H54 (cell line): ENCODE measurements around the gene KIAA1191.
"Not testable (repeated sequence)": the region's sequence is repeated elsewhere in the genome, so short reads cannot be mapped to it uniquely, and the experiment has no call there.

ENCODE experiments used
- DNase-seq: peaks from one replicate; pipeline ENCODE4 v3.0.0; 2011; ENCODE audit warnings: low spot score, mixed read lengths; ENCODE audit not compliant: insufficient read length
- FAIRE-seq: peaks from 3 replicates; lab custom pipeline; 2011; peaks lifted over from hg19 to GRCh38; lab: Jason Lieb, UNC
- POLR2A ChIP-seq: IDR thresholded peaks from 2 replicates; pipeline ENCODE4 v1.6.1; 2011; ENCODE audit warnings: low read depth, mild to moderate bottlenecking, low read length

KIAA1191 gene, protein sequence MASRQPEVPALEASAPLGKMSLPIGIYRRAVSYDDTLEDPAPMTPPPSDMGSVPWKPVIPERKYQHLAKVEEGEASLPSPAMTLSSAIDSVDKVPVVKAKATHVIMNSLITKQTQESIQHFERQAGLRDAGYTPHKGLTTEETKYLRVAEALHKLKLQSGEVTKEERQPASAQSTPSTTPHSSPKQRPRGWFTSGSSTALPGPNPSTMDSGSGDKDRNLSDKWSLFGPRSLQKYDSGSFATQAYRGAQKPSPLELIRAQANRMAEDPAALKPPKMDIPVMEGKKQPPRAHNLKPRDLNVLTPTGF

DNA sequence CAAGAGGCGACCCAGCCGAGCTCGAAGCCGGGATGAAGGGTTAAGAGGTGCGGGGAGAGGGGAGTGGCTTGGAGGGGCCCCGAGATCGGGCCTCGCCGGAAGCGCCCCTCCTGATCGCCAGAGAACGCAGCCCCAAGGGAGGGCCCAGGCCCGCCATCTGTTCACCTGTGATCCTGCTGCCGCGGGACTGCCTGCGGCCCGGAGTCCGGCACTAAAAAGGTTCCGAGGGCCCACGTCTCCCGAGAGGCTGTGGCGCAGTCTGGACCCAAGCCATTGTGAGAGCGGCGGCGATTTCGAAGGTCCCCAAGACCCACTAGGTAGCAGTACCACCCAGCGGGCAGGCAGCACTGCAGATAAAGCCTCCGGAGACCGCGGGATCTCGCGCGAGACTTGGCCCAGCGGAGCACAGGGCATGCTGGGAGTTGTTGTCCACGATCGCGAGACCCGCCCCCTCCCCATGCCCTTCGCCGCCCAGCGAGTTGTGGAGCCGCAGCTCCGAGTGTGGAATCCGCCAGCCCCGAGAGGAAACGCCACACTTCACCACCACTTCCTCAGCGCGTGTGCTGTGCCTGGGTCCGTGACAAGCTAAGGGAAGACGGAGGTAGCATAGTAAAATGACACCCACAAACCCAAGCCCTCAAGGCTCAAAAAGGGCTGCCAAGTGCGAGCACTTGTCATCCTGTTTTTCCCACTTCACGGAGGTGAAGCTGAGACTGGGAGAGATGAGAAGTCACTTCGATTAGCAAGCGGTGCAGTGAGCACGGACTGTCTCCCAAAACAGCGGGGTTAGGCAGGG is at the start of gene KIAA1191:
Gene KIAA1191 (minus strand): TSS at position 328 of the 796 bp plus-strand sequence. CDS start 2,256 bp downstream, outside the sequence.
- DNase-seq (peak; percentile 92), FAIRE-seq (no peak)
- TF ChIP-seq POLR2A = peak; percentile 93

GRCh38 chr5:176410486-176411180 is 49.1 kb upstream of the KIAA1191 start:
- TF ChIP-seq POLR2A = no peak
- FAIRE-seq = no peak
- peak; percentile 42 for DNase-seq

DNA sequence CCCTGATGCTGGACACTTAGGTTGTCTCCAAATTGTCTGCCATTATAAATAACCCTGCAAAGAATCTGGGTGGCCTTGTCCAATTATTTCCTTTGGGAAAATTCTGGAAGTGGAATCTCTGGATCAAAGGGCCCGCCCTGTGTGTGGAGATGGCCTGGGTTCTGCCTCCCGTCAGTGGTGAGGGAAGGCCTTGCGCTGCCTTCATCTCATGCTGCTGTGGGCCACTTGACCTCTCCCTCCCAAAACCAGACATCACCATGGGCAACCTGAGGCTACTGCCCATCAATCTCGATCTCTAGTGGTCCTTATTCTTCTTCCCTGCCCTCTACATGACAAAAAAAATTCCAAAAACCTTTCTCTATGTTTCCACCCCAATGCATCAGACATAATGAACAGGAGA is 48.2 kb upstream of the KIAA1191 start:
- TF ChIP-seq POLR2A = no peak
- no peak for FAIRE-seq
- DNase-seq = no peak

- DNase-seq (no peak), FAIRE-seq (no peak)
- TF ChIP-seq POLR2A = no peak
These were observed 47.0 kb upstream of the KIAA1191 start for GRCh38 chr5:176408590-176408989.

DNA sequence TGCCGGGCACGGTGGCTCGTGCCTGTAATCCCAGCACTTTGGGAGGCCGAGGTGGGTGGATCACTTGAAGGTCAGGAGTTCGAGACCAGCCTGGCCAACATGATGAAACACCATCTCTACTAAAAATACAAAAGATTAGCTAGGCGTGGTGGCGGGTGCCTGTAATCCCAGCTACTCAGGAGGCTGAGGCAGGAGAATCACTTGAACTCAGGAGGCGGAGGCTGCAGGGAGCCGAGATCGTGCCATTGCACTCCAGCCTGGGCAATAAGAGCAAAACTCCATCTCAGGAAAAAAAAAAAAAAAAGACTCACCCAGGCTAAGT is 46.6 kb upstream of the KIAA1191 start:
- not testable (repeated sequence) for DNase-seq, FAIRE-seq

DNA sequence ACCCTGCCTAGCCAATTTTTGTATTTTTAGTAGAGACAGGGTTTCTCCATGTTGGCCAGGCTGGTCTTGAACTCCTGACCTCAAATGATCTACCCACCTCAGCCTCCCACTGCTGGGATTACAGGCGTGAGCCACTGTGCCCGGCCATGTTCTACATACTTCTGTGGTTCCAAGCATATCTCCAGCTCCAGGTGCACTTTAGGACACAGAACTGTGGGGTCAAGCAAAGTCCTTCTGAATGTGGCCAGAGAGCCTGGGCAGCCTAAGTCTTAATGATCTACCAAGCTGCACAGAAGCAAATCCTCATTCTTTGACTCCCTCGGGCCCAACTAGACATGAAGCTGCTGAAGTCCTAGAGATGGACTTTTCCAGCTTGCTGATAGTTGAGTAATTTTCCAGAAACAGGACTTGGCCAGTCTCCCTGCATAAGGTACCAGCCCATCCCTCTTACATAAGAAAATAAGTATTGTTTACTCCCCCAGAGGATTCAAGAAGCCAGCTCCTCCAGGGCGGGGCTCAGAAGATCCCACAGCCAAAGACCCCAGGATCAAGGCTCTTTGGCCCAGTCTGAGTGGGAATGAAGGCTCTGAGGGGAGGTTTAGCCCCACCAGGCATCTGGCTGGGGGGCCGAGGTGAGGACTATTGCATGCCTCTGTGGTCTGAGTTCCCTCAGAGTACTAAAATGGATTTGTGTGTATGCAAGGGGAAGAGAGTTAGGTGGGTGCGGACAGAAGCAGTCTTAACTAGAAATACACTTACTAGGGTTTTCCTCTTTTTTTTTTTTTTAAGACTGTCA is 46.1 kb upstream of the KIAA1191 start:
- no peak for FAIRE-seq
- no peak for DNase-seq
- no peak for TF ChIP-seq POLR2A

- DNase-seq (no peak), FAIRE-seq (no peak)
- TF ChIP-seq POLR2A = no peak
These were observed 45.0 kb upstream of the KIAA1191 start for GRCh38 chr5:176406436-176407052.

- FAIRE-seq = no peak
- DNase-seq = no peak
- no peak for TF ChIP-seq POLR2A
These were observed 44.3 kb upstream of the KIAA1191 start for GRCh38 chr5:176405656-176406435.

DNA sequence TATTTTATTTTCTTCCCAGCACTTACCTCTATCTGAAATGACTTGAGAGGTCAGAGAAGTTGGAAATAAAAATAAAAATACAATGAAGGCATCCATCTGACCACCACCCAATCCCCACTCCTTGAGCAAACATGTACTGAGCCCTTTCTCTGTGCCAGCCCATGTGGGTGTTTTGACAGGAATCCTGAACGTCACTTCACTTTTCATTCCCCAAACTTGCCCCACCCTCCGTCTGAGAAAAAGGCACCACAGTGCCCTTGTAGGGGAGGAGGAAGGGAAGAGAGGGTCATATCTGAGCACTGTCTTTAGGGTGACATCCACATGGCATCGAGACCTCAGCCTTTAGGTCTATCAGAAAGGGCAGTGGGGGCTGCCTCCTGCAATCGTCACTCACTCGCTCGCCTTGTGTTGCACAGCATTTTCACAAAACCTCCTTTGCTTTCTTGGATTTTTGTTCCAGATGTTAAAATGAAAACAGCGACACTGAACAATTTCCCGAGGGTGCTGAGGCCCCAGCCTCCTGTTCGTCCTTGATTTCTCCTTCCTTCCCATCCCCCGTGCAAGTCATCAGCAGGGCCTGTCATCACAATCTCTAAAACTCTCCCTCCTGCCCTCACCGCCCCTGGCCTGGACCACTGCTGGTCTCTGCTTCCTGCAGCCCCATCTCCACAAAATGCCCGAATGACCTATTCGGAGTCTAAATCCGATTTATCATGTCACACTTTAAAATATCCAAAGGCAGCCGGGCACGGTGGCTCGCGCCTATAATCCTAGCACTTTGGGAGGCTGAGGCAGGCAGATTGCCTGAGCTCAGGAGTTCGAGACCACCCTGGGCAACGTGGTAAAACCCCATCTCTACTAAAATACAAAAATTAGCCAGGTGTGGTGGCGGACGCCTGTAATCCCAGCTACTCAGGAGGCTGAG is 40.0 kb upstream of the KIAA1191 start:
- no peak for DNase-seq
- FAIRE-seq = no peak
- no peak for TF ChIP-seq POLR2A

GRCh38 chr5:176400382-176401156 is 39.0 kb upstream of the KIAA1191 start:
- DNase-seq (no peak), FAIRE-seq (no peak)
- no peak for TF ChIP-seq POLR2A
